HG03045 (cell line): ENCODE results near the gene LTA4H.
"Not testable (repeated sequence)": the region's sequence is repeated elsewhere in the genome, so short reads cannot be mapped to it uniquely, and the experiment has no call there.

Experiments
- ATAC-seq: cut with Tn5 transposase; IDR thresholded peaks from one replicate; pipeline ENCODE4 v1.9.1; 2021; ENCODE audit warnings: mild to moderate bottlenecking, moderate library complexity; ENCODE audit not compliant: unreplicated experiment

Gene LTA4H

DNA sequence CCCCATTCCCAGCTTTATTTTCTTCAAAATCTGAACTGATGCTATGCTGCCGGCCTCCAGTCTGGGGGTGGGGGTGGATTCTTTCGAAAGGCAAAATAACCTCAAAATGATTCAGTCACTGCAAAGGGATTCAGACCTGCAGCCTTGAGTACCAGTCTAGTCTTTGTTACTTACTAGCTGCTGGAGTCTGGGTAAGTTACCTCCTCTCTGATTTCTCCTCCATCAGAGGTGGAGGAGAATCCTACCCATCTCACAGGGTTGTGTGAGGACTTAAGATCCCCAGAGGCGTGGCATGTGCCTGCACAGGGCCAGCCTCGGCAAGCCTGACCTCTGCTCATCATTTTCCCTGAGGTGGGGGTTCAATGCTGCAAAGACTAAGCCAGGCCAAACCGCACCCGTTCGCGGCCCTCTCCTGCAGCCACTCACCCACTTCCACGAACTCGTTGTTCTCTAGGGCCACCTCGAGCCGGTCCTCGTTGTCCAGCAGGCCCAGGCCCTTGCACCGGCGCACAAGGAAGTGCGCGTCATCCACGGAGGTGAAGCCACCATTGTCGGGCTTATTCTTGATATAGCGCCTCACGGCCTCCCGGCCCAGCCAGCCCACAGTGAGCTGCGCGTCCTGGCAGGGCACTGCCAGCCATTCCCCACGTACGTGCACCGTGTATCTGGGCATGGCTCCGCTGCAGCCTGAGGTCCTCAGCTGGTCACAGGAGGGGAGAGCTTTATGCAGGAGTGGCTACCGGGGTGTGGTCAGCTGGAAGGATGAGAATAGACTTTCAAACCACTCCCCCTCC, 40.0 kb downstream of the LTA4H start:
- ATAC-seq, result no peak

DNA sequence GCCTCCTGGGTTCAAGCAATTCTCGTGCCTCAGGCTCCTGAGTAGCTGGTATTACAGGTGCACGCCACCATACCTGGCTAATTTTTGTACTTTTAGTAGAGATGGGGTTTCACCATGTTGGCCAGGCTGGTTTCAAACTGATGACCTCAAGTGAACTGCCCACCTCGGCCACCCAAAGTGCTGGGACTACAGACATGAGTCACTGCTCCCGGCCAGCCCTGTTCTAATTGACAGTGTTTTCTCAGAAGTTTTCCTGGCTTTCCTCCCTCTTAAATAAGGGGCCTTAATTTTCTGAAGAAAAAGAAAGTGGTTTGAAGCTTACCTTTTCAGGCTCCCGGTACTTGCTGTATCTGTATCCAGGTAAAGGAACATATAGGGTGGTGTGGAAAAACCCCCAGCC, 40.9 kb downstream of the LTA4H start:
- no peak for ATAC-seq

DNA sequence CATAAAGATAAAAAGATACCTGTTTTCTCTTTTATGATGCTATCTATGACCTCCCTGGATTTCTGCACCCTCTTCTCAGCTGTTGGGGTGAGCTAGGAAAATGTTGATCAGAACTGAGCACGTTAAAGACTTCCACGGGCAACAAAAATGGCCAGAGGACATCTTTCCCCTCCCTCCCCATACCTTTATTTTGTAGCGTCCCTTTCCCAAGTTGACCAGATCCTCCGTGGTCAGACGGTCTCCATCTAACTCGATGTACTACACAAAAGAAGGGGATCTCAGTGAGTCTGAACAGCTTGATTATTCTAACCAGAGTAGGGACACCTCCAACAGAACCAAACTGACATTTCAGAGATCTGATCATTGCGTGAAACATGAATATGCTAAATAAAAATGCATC, 41.5 kb downstream of the LTA4H start:
- ATAC-seq, result no peak

- no peak for ATAC-seq
Observed at GRCh38 chr12:95990136-95990535, 45.3 kb downstream of the LTA4H start.

GRCh38 chr12:95989504-95990123, 45.8 kb downstream of the LTA4H start:
- no peak for ATAC-seq

DNA sequence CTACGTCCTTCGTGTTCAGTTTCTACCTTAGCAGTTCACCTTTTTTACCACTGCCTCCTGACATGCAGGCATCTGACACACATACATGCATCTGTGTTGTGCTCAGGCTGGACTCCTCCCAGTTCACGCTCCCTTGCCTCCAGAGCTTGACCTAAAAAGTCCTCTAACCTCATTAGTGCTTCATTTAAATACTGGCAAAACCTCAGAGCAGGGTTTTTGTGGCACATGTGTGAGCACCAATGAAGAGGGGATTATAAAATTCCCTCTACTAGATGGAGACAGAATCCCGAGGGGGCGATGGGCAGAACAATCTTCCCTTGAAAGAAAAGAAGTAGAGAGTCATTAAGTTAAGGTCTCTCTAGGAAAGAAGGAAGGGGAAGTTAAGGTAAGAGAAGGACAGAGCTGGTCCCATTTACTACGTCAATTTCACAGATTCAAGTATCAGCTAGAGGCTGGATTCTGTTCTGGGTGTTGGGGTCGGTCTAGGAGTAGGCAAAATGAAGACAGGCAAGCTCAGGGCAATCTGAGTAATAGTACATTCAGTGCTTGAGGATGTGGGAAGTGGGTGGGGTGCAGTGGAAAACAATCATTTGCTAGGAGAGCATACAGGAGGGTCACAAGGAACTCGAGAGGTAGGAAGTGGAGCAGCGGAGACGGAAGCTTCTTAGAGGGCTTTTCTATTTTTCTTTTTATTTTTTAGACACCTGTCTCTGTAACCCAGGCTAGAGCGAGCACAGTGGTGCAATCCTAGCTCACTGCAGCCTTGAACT, 46.7 kb downstream of the LTA4H start:
- no peak for ATAC-seq

- no peak for ATAC-seq
Observed at GRCh38 chr12:95986635-95987570, 48.5 kb downstream of the LTA4H start.

DNA sequence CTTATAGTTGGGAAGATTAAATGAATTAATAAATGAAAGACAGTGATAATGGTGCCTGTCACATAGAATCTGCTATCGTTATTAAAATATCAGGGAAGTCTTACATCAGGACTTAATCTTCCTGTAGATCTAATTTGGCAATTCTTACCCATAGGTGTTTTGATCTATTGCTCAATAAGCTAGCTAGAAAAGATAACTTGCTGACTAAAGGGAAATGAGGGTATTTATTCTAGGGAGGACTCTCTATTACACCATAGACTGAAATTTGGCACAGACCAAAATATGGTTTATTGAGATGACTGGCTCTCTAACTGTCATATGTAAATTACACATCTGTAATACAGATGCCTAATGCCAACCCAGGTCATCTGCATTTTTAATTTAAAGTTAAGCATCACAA, 50.7 kb downstream of the LTA4H start:
- no peak for ATAC-seq

DNA sequence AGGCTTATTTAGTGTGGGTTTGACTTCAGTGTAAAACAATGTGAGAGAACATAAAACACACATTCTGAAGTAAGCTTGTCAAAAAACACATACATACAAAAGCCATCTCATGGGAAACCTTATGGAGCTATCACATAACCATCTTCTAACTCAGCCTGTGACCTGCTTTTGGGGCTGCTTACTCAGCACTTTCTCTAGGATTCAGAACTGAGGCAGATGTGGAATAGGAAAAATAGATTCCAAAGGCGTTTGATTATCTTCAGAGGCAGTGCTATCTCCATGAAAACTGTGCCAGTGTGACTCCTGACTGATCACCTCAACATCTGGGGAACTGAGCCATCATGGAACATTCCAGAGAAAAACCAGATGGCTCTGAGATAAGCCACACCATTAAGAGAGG, 52.8 kb downstream of the LTA4H start:
- ATAC-seq, result no peak

- ATAC-seq, result no peak
Observed at GRCh38 chr12:95980437-95980836, 55.0 kb downstream of the LTA4H start.

DNA sequence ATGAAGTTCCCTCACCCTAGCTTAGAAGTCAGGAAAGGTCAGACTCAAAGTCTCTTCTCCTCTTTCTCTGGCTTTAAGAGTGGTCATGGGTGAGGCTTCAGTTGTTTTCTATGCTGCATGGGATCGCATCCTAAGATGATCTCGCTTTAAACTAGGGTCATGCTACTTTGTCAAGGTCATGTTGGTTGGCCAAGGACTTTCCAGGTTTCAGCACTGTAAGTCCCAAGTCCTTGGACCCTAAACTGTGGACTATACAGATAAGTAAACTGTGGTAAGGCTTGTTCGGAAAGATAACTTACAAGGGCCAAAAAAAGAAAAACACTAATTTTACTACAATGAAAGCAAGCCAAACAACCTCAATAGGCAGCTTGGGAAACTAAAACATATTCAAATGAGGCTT, 56.6 kb downstream of the LTA4H start:
- no peak for ATAC-seq

GRCh38 chr12:95978351-95978750, 57.0 kb downstream of the LTA4H start:
- no peak for ATAC-seq

- ATAC-seq, result no peak
Observed at GRCh38 chr12:95977764-95978305, 57.6 kb downstream of the LTA4H start.

GRCh38 chr12:95976416-95976832, 59.0 kb downstream of the LTA4H start:
- no peak for ATAC-seq

- ATAC-seq, result no peak
Observed at GRCh38 chr12:95975491-95975890, 59.9 kb downstream of the LTA4H start.

GRCh38 chr12:95974358-95974757, 61.0 kb downstream of the LTA4H start:
- ATAC-seq, result no peak

DNA sequence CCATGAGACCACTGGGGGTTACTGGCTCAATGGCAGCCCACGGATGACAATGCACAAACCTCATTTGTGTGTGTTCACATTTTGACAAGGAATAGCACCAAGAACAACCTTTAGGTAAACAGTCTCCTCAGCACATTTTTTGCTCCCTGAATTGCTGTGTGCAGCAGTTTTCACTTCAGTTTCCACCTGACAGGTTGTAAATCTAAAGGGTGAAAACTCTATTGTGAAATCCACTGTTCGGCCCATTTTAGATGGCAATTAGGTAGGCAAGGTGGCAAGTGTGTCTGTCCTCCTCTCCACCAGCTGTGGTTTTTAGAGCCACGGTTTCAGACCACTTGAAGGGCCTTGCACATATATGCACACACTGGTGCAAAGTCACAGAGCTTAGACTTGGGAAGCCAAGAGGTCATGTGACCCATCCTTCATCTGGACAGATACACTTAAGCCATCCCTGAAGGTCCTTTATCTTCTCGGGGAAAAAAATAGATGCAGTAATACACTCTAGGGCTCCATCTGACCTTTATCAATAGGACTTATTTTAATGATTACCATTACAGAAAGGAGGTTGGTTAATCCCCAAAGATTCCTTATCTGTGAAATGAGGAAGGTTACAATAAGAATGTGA, 62.4 kb downstream of the LTA4H start:
- ATAC-seq, result no peak

GRCh38 chr12:95970905-95971304, 64.5 kb downstream of the LTA4H start:
- no peak for ATAC-seq

DNA sequence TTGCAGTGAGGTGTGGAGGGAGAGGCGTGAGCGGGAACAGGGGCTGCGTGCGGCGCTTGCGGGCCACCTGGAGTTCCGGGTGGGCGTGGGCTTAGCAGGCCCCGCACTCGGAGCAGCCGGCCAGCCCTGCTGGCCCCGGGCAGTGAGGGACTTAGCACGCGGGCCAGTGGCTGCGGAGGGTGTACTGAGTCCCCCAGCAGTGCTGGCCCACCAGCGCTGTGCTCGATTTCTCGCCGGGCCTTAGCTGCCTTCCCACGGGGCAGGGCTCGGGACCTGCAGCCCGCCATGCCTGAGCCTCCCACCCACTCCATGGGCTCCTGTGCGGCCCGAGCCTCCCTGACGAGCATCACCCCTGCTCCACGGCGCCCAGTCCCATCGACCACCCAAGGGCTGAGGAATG, 66.3 kb downstream of the LTA4H start:
- not testable (repeated sequence) for ATAC-seq

GRCh38 chr12:95967301-95967700, 68.1 kb downstream of the LTA4H start:
- no peak for ATAC-seq
